ENCODE measurements around the gene NTN5. TPM values are rescaled to one million over a fixed set of nuclear protein-coding genes. Genes with fewer than 3 reads are reported as not detected.

The NTN5 gene
- total RNA-seq, 1 donor from 2014 or later = 0.11 TPM

- Histone ChIP-seq H3K36me3 (ENCODE audit: insufficient read depth, low read length) (no peaks in the 10 kb centered on the region), H3K4me3 (ENCODE audit: insufficient read depth, low read depth, low read length) (peak within 1 kb of the TSS; percentile 32), H3K27me3 (ENCODE audit: insufficient read depth, low read length) (no peaks in the 10 kb centered on the region), H3K4me1 (ENCODE audit: insufficient read depth, low read length) (peaks cover 19% of the 10 kb centered on the region), H3K27ac (ENCODE audit: low read depth, low read length) (no peak within 1 kb of the TSS), H3K4me2 (ENCODE audit: low read length) (peak within 1 kb of the TSS; percentile 98), H3K9me3 (ENCODE audit: insufficient read depth, low read depth, low read length) (no peaks in the 10 kb centered on the region), H3K79me2 (ENCODE audit: insufficient read depth, low read length) (no peaks in the 10 kb centered on the region), H2AFZ (ENCODE audit: low read depth, low read length) (peak within 1 kb of the TSS; percentile 86), H3K9ac (ENCODE audit: low read length) (peak within 1 kb of the TSS; percentile 74), H4K20me1 (ENCODE audit: insufficient read depth, low read length) (no peaks in the 10 kb centered on the region)
- H3K27ac Mint-ChIP-seq (ENCODE audit: unreplicated experiment) = peak within 1 kb of the TSS; percentile 66
- DNase-seq (ENCODE audit: low read depth) (no peak), FAIRE-seq (no peak)
- peaks cover 2% of the 10 kb centered on the region for H3K27me3 Mint-ChIP-seq (ENCODE audit: low read depth, unreplicated experiment)
- TF ChIP-seq CTCF (IDR thresholded peaks at IDR 0.05; ENCODE audit: insufficient read depth, low read depth, low read length) = peak; percentile 36
- TF ChIP-seq EZH2 (IDR thresholded peaks at IDR 0.05; ENCODE audit: insufficient read depth, low read length) = no peak
- H3K4me1 Mint-ChIP-seq (ENCODE audit: low read depth, unreplicated experiment) = peaks cover 4% of the 10 kb centered on the region
- H3K4me3 Mint-ChIP-seq (ENCODE audit: unreplicated experiment) = peak within 1 kb of the TSS; percentile 85
- no peaks in the 10 kb centered on the region for H3K9me3 Mint-ChIP-seq (ENCODE audit: unreplicated experiment)
- peaks cover 2% of the 10 kb centered on the region for H3K36me3 Mint-ChIP-seq (ENCODE audit: low read depth, unreplicated experiment)
Observed at GRCh38 chr19:48646001-48646721, 26.7 kb downstream of the NTN5 start, which contains the start of gene CA11. CA11 (minus strand) TSS chr19:48646187; CDS start chr19:48645632, 555 bp downstream.

- H3K36me3 ChIP-seq (ENCODE audit: insufficient read depth, low read length) = no peaks in the 10 kb centered on the region
- no peak overlapping the region for H3K27ac Mint-ChIP-seq (ENCODE audit: unreplicated experiment)
- H3K4me1 ChIP-seq (ENCODE audit: insufficient read depth, low read length) = peaks cover 19% of the 10 kb centered on the region
- TF ChIP-seq EZH2 (IDR thresholded peaks at IDR 0.05; ENCODE audit: insufficient read depth, low read length) (no peak), CTCF (IDR thresholded peaks at IDR 0.05; ENCODE audit: insufficient read depth, low read depth, low read length) (no peak)
- no peaks in the 10 kb centered on the region for H3K9me3 Mint-ChIP-seq (ENCODE audit: unreplicated experiment)
- peak overlapping the region; percentile 74 for H3K9ac ChIP-seq (ENCODE audit: low read length)
- no peaks in the 10 kb centered on the region for H3K27me3 ChIP-seq (ENCODE audit: insufficient read depth, low read length)
- peaks cover 2% of the 10 kb centered on the region for H3K36me3 Mint-ChIP-seq (ENCODE audit: low read depth, unreplicated experiment)
- FAIRE-seq (no peak), DNase-seq (ENCODE audit: low read depth) (no peak)
- peak overlapping the region; percentile 32 for H3K4me3 ChIP-seq (ENCODE audit: insufficient read depth, low read depth, low read length)
- H3K27ac ChIP-seq (ENCODE audit: low read depth, low read length) = no peak overlapping the region
- peak overlapping the region; percentile 86 for H2AFZ ChIP-seq (ENCODE audit: low read depth, low read length)
- peak overlapping the region; percentile 98 for H3K4me2 ChIP-seq (ENCODE audit: low read length)
- H3K27me3 Mint-ChIP-seq (ENCODE audit: low read depth, unreplicated experiment) = peaks cover 2% of the 10 kb centered on the region
- no peaks in the 10 kb centered on the region for H4K20me1 ChIP-seq (ENCODE audit: insufficient read depth, low read length)
- peak overlapping the region; percentile 85 for H3K4me3 Mint-ChIP-seq (ENCODE audit: unreplicated experiment)
- peaks cover 4% of the 10 kb centered on the region for H3K4me1 Mint-ChIP-seq (ENCODE audit: low read depth, unreplicated experiment)
- no peaks in the 10 kb centered on the region for H3K9me3 ChIP-seq (ENCODE audit: insufficient read depth, low read depth, low read length)
- H3K79me2 ChIP-seq (ENCODE audit: insufficient read depth, low read length) = no peaks in the 10 kb centered on the region
Observed at GRCh38 chr19:48645620-48646000, 27.2 kb downstream of the NTN5 start.
